DMS153 (cell line): ENCODE data around the gene SLC22A13.
"Not testable (repeated sequence)": the region's sequence is repeated elsewhere in the genome, so short reads cannot be mapped to it uniquely, and the experiment has no call there.

Source experiments
- DNase-seq: peaks from one replicate; lab custom pipeline; 2025; lab: John Stamatoyannopoulos, UW

Gene SLC22A13

GRCh38 chr3:38265604-38266307, at the start of gene SLC22A13:
TSS of gene SLC22A13 (plus strand) at chr3:38265812. CDS start at chr3:38265861, 49 bp downstream.
- DNase-seq, result no peak

- no peak for DNase-seq
Observed at GRCh38 chr3:38219609-38220197, 45.9 kb upstream of the SLC22A13 start.

GRCh38 chr3:38221005-38221404, 44.6 kb upstream of the SLC22A13 start:
- DNase-seq, result no peak

GRCh38 chr3:38222032-38222634, 43.5 kb upstream of the SLC22A13 start:
- no peak for DNase-seq

- no peak for DNase-seq
Observed at GRCh38 chr3:38224357-38224756, 41.3 kb upstream of the SLC22A13 start.

- no peak for DNase-seq
Observed at GRCh38 chr3:38226273-38226672, 39.3 kb upstream of the SLC22A13 start.

GRCh38 chr3:38227989-38228388, 37.6 kb upstream of the SLC22A13 start:
- DNase-seq, result no peak

- DNase-seq, result no peak
Observed at GRCh38 chr3:38229036-38229435, 36.6 kb upstream of the SLC22A13 start.

- DNase-seq, result no peak
Observed at GRCh38 chr3:38232701-38233100, 32.9 kb upstream of the SLC22A13 start.

- no peak for DNase-seq
Observed at GRCh38 chr3:38235466-38235865, 30.1 kb upstream of the SLC22A13 start.

GRCh38 chr3:38238416-38239008, 27.1 kb upstream of the SLC22A13 start:
- no peak for DNase-seq

GRCh38 chr3:38242812-38243211, 22.8 kb upstream of the SLC22A13 start:
- DNase-seq, result not testable (repeated sequence)

GRCh38 chr3:38245930-38246329, 19.7 kb upstream of the SLC22A13 start:
- DNase-seq, result no peak

- DNase-seq, result no peak
Observed at GRCh38 chr3:38247366-38248035, 18.1 kb upstream of the SLC22A13 start.

GRCh38 chr3:38250198-38250597, 15.4 kb upstream of the SLC22A13 start:
- no peak for DNase-seq

- DNase-seq, result no peak
Observed at GRCh38 chr3:38251197-38251596, 14.4 kb upstream of the SLC22A13 start.

- no peak for DNase-seq
Observed at GRCh38 chr3:38253704-38254103, 11.9 kb upstream of the SLC22A13 start.

- no peak for DNase-seq
Observed at GRCh38 chr3:38254872-38255271, 10.7 kb upstream of the SLC22A13 start.

GRCh38 chr3:38255627-38256026, 10.0 kb upstream of the SLC22A13 start:
- DNase-seq, result no peak

- DNase-seq, result no peak
Observed at GRCh38 chr3:38257583-38257982, 8.0 kb upstream of the SLC22A13 start.

GRCh38 chr3:38260474-38260873, 5.1 kb upstream of the SLC22A13 start:
- DNase-seq, result no peak

- no peak for DNase-seq
Observed at GRCh38 chr3:38264353-38264771, 1.2 kb upstream of the SLC22A13 start.
